CD4-positive, alpha-beta T cell treated with Interleukin-15 for 4 hours (primary cell): Measurements from ENCODE around the gene TCAP.

Experiments used
- DNase-seq: peaks from one replicate; pipeline ENCODE4 v3.0.0-alpha.2; 2020; ENCODE audit warnings: low spot score

The TCAP gene, protein sequence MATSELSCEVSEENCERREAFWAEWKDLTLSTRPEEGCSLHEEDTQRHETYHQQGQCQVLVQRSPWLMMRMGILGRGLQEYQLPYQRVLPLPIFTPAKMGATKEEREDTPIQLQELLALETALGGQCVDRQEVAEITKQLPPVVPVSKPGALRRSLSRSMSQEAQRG

DNA sequence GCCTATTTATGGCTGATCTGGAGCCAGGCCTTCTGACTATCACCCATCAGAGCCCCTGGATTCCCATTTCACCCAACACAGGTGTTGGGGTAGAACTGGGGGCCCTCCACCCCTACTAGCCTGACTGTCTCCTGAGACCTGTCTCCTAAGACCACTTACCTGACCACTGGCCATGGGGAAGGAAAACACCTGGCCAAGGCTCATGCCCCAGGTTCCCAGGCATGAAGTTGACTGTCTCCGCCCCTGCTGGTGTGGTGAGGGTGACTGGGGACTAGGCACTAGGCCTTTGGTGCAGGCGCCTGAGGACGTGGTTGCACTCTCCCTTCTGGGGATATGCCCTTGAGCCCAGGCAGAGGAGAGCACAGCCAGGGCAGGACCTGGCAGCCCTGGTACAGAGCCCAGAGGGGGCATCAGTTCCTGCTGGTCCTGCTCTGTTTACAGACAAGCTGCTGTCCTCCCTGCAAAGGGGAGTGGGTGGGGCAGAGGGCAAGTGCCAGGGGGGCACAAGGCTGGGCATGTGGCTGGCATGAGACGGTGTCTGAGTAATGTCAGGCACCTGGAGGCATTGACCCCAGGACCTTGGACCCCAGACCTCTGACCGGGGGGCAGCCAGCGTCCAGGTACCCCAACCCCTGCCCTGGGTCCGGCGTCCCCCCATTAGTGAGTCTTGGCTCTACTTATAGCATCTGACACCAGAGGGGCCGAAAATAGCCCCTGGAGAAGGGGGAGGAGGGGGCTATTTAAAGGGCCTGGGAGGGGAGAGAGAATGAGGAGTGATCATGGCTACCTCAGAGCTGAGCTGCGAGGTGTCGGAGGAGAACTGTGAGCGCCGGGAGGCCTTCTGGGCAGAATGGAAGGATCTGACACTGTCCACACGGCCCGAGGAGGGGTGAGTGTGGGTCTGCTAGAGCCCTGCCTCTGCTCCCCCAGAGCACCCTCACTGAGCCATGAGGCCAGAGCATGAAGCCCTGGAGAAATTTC is at the start of gene TCAP:
Gene TCAP, plus strand, starts transcription at position 769 of the 981 bp plus-strand sequence. Its CDS starts 11 bp downstream, at position 780.
- DNase-seq = no peak

DNA sequence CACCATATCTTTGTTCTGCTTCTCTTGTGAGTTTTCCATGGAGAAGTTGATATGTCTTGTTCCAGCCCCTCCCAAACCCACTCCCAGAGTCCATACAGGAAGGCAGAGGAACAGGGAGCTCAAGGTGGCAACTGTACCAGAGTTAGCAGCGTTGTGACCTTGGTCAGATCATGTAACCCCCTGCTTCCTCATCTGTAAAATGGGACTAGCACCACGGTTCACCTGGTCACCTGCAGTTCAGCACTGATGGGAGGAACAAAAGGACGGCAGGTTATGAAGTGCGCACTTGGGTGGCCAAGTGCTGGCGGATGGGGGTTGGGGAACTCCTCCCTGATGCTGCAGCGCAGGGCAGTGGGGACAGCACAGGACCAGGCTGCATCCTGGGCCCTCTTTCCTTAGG is 49.7 kb upstream of the TCAP start:
- DNase-seq = no peak

DNA sequence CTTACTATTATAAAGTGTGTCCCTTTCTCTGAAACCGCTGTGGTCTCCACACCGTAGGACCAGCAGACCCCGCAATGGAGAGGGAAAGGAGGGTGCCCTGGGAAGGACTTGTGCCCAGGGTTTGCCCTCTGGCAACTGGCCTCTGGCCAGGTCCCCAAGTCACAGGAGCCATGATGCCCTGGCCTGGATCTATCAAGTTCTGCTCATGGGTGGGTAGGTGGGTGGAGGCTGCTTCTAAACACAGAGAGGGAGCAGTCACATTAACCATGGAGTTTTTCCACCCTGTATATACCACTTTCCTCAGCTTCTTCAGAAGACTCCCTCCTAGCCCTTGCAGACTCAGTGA is 48.1 kb upstream of the TCAP start:
- DNase-seq = no peak

DNA sequence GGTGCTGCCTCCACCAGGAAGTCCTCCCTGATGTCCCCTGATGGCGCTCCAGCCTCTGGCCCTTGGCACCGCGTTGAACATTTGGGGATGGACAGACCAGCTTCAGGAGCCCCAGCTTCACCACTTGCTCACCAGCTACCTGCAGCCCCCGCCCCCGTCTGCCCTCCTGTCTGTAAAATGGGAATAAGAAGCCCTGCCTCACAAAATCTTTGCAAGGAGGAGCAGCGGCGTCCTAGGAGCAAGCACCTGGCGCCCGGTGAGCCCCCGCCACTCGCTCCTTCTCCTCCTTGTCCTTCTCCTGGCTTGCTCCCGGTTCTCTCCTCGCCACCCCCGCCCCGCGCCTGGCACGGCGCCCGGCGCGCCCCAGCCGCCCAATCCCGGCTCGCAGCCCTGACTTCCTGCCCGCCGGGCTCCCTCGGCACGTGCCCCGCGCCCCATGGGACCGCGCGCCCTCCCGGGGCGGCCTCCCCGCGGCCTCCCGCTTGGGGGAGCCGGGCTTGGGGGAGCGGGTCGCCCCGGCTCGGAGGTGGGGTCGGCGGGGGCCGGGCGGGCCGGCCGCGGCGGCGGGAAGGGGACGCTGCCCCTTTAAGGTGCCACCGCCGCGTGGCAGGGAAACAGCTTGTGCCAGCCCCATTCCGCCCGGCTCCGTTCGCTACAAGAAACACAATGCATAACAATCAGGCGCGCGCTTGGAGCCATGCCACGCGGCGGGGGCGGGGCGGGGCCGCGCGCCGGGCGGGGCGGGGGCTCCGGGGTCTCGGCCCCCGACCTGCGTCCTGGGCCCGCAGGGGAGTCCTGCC is 47.5 kb upstream of the TCAP start:
- DNase-seq = peak; percentile 46

DNA sequence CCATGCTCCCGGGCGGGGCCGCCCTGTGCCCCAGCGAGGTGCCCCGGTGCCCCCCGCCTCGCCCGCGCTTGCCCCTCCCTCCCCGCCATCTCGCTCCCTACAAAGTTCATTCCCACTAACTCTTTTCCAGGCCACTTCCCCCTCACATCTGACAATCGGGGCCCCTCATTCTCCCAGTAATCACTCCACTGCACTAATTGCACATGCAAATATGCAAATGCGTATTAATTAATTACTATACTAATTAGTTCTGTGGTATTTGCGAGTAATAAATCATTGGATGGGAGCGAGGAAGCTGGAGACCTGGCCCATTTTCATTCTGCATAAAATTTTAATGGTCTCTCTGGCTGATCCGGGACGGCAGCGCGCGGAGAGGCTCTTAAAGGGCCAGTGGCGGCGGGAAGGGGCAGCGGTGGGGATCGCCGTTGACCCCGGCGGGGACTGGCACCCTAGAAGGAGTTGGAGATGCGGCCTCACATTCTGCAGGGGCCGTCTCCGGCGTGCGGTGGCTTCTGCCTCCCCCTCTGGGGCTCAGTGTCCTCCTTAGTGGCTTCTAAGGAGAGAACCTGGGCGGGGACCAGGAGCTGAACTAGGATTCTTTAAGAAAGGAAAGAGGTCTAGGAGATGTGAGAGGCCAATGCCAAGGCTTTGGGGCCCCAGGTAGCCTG is 46.8 kb upstream of the TCAP start:
- no peak for DNase-seq

DNA sequence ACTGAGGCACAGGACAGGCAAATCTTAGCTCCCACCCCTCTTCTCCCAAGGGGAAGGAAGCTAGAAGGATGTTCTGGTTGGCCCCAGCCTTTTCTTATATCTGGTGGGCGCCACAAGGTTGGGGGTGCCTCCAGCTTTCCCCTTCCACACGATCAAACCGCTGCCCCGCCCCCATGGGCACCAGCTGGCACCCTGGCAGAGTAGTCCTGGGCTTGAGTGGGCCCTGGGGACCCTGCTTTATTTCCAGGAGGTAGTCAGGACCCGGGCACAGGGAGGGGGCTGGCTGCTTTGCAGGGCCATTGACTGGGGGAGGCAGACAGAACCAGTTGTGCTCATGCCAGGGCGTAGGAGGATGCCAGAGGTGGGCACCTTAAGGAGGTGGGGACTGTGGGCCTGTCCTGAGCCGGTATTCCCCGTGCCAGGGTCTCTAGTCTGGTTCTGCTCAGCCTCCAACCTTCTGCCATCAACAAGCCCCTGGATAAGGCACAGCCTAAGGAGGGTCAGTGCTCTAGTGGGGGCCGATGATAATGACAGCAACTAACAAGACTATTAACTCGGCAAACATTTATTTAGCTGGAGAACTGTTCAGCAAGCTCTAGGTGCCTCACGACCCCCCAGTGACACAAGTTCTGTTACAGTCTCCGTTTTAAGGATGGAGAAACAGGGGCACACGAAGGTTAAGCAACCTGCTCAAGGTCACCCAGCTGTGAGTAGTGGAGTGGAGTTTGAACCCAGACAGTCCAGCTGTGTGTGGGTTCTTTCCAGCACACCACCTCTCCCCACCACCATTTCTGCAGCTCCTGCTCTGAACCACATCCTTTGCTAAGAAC is 46.0 kb upstream of the TCAP start:
- no peak for DNase-seq

DNA sequence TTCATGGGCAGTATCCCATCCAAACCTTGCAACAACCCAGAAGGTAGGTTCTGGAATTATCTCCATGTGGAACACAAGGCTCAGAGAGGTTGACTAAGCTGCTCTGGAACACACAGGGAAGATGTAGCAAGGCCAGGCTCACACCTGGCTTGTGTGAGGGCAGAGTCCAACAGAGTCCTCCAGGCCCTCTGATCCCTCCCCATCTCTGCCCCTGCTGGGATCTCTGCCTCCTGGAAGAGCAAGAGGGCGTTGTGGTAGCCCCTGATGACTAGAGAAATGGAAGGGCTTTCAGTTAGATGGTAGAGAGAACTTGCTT is 45.4 kb upstream of the TCAP start:
- no peak for DNase-seq

DNA sequence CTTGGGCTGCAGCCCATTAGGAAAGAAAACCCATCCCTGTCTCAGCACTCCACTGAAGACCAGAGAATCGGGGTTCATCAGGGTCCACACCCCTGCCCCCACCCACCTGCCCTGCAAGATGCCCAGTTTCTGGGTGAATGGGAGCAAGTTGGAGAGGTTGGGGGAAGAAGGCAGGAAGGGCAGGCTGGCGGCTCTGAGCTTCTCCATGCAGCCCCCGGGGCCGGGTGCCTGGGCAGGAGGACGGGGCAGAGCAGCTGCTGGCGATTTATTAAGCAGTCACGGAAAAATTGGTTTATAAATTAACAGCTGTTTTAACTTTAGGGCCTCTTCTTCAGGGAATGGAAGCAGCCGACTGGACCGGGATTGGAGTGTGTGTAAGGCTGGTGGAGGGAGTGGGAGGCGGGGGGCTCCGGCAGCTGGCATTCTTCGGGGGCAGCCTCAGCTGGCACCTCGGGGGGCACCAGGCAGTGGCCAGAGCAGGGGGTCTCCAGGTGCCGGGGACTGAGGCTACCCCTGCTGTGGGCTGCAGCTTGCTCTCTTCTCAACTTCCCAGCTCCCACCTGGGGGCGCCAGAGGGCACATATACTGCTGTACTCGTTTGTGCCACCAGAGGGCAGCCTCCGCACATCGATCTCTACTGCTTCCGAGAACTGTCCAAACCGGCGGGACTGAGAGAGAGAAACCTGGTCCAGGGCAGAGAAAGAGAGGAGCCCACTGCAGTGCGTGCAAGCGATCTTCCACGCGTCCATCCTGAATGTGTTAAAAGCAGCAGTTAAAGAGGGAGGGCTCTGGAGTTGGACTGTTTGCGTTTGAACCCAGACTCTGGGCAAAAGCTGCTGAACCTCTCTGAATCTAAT is 43.4 kb upstream of the TCAP start:
- DNase-seq = peak; percentile 88

DNA sequence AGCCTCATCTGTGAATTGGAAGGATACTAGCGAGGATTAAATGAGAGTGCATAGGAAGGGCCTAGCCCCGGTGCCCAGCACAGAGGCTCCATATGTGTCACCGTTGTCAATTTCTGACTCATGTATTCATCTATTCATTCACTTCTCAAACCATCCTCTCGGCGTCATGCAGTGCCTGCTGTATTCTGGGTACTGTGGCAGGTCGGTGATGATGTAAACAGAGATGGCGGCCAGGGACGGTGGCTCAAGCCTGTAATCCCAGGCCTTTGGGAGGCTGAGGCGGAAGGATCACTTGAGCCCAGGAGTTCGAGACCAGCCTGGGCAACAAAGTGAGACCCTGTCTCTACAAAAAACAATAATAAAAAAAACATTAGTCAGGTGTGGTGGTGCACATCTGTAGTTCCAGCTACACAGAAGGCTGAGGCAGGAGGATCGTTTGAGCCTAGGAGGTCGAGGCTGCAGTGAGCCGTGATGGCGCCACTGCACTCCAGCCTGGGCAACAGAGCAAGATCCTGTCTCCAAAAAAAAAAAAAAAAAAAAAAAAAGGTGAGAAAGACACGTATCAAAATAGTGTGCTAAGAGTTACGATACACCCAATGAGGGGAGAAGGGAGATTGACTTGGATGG is 42.7 kb upstream of the TCAP start:
- peak; percentile 64 for DNase-seq

DNA sequence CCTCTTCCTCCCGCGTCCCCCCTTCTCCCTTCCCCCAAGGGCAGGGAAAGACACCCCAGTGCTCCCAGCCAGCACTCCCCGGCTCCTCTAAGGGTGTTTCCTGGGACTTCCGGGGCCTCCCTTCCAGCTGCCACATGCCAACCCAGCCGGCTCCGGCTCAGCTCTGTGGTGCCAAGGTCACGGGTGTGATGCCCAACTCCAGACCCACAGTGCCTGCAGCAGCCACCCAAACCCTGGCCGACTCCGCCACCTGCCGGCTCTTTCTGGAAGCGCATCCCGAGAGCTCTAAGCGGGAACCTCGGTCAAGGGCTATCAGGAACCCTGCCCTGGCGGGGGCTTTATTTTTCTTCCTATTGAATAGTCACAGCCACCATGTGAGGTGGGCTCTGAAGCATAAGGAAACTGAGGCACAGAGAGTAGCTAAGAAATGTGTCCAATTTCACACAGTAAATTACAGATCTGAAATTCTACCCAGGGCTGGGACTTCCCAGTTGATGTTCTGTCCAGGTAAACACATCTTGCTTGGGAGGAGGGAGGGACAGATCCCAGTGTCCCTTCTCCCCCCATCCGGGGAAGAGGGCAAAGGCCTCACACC is 41.7 kb upstream of the TCAP start:
- DNase-seq = peak; percentile 88

DNA sequence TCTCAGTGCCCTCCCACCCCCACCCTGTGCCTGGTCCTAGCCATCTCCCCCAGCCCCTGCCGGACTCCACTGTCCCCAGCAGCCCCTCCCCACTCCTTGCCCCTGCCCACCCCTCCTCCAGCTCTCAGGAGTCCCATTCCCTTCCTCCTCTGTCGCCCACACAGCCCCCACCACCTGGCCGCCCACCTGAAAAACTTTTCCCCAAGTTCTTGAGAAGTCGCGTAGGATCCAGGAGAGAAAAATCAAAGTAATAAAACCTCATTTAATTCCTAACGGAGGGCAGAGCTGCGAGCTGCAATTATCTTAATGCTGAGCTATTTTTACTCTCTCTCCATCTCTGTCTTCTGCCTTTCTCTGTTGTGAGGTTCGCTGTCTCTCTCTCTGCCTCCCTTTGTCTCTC is 40.8 kb upstream of the TCAP start:
- no peak for DNase-seq

DNA sequence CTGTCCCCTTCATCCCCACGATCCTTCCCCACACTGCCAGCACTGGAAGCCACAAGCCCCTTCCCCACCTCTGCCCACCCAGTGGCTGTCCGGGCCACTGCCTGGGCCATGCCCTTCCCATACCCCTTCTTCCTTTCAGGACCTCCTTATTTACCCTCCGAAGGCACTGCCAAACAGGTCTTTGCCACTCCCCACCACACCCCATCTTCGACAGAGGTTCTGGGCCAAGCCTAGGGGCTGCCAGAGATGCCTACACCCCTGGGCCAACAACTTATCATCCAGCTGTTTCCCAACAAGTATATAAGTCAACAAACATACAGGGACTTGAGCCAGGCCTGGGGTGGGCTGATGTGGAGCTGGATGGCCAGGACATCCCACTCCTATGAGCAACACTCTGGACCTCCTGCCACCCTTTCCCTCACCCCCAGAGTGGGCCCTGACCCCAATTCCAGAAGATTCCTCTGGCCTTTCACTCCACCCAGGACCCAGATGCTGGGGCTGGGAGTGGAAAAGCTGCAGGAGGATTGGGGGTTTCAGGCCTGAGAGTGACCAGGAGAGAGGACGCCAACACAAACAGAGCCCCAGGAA is 39.9 kb upstream of the TCAP start:
- no peak for DNase-seq

DNA sequence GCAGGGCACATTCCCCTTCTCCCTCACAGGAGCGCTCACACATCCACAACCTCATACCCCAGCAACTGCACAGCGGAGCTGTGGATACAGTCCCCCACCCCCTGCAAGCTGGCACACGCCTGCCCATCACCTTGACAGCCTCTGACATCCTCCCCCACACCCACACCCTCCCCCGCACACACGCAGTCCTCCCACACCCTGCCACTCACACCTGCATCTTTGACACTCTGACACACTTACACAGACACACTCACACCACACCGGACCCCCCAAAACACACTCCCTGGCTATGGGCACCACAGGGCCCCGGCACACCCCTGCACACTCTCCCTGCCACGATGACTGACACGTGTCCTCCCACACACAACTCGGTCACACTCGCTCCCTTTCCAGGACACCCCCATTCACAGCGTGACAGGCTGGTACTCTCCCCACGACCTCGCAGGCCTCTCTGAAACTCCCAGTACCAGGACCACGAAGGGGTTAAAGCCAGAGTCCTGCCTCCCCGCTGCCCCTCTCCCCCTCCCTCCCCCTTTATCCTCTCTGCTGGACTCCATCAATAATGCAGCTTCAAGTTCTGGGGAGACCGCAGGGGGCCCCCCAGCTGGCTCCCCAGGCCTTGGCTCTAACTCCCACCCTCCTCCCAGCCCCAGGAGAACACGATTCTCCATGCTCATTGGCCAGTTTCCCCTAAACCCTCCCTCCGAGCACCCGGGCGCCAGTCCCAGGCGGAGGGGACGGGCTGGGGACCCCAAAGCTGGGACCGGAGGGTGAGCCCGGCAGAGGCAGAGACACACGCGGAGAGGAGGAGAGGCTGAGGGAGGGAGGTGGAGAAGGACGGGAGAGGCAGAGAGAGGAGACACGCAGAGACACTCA is 38.7 kb upstream of the TCAP start, which contains the start of gene PPP1R1B:
Gene PPP1R1B, plus strand, starts transcription at position 782 of the 876 bp plus-strand sequence. CDS start 441 bp downstream, outside the sequence.
- no peak for DNase-seq

DNA sequence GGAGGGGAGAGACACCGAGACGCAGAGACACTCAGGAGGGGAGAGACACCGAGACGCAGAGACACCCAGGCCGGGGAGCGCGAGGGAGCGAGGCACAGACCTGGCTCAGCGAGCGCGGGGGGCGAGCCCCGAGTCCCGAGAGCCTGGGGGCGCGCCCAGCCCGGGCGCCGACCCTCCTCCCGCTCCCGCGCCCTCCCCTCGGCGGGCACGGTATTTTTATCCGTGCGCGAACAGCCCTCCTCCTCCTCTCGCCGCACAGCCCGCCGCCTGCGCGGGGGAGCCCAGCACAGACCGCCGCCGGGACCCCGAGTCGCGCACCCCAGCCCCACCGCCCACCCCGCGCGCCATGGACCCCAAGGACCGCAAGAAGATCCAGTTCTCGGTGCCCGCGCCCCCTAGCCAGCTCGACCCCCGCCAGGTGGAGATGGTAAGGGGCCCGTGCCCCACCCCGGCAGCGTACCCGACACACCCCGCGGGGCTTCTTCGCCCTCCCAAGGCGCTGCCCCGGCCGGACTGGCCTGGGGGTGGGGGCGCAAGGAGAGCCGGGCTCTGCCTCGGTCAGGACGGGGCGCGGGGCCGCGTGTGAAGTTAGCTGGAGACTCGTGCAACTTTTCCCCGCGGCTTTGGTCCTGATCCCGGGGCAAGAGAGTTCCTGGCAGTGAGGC is 38.0 kb upstream of the TCAP start:
- DNase-seq = no peak

DNA sequence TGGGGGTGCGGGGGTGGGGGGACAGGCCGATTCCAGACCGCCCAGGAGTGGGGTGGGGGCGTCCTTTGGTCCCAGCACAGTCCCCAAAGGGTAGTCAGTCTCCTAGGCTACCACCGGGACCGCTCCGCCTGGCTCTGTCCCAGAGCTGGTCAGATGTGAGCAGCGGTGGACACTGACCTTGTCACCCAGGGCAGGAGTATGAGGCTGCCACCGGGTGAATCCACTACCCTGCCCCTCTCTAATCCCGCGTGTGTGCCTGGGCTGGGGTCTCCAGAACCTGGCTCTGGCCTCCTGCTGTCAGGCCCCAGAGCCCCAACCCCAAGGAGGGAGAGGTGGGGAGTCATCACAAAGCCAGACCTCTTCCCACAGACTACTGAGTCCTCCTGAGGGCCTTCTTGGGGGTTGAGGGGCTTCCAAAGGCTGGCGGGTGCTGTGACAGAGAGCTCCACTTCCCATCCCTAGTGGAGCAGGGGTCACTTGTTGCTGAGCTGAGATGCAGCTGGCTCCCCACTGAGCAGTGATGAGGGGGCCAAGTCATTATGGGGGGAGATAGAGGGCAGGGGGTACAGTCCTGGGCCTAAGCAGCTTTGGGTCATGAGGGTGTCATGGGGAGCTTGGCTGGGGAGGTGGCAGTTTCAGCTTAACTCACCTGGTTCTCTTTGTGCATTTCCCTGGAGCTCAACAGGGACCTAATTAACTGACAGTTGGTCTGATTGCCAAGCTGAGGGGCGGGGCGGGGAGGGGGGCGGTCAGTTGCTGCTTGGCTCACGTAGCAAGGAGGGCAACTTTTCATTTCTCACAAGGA is 37.2 kb upstream of the TCAP start:
- no peak for DNase-seq

DNA sequence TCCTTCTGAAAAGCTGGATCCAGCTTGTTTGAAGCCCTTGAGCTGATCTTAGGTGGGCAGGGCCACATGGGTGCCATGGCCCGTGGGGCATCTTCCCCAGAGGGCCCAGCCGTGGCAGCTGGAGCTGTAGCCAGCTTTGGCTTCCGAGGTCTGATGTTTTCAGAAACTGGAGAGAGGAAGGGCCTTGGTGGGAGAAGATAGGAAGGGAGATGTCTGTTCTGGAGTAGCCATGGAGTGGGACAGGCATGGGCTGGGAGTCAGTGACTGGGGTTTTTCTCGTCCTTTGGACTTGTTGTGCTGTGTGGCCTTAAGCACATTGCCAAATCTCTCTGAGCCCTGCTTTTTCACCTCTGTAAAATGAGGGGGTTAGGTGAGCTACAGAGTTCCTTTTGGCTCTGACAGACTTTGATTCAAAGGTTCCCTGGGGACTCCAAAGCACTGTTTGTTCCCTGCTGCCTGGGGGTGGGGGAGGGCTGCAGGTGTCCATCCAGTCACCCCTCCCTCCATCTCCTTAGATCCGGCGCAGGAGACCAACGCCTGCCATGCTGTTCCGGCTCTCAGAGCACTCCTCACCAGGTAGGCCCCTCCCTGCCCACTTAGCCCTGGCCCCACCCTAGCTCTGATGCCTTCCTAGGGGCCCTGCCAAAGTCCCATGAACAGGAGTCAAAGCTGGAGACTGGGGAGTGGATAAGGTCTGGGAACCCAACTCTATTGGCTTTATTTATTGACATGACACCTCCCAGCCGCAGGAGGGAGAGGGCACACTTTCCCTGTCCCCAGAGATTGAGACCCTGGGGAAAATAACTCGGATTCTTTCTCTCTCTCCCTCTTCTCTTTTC is 36.3 kb upstream of the TCAP start:
- DNase-seq = no peak
